IMR-90 (cell line): ENCODE data around the gene PIP4P1. TPM values are rescaled to one million over a fixed set of nuclear protein-coding genes. Genes with fewer than 3 reads are reported as not detected.

Experiments used
- ATAC-seq: fragments of 200-7000 bp; cut with Tn5 transposase; 2 replicates; pipeline ENCODE4 v1.9.1; 2020; ENCODE audit warnings: low read depth, mild to moderate bottlenecking, moderate library complexity
- BruUV-seq: library from RNA; stranded (reverse); fragments of 400-500 nt; replicated peaks from 2 replicates; lab custom pipeline; 2021; lab: Mats Ljungman, UMichigan
- CTCF ChIA-PET: fragments of 300-600 bp; formaldehyde crosslinking; extraction: SDS; loops from one replicate; lab custom pipeline; 2021; ENCODE audit warnings: antibody characterized with exemption; lab: Yijun Ruan, JAX
- POLR2A ChIA-PET: fragments of 300-600 bp; sonication (Branson Sonifier 250); formaldehyde crosslinking; loops from one replicate; lab custom pipeline; 2022; ENCODE audit warnings: antibody characterized with exemption; ENCODE audit not compliant: unreplicated experiment; lab: Charles Lee
- DNase-seq: peaks from one replicate; pipeline ENCODE4 v3.0.0; 2013
- H2AFZ ChIP-seq: replicated peaks from 2 replicates; pipeline ENCODE3; 2013; ENCODE audit warnings: low read length, mild to moderate bottlenecking; ENCODE audit not compliant: poor library complexity
- H2AK5ac ChIP-seq: 2 replicates; pipeline ENCODE4 v1.6.1; 2013; ENCODE audit warnings: low read depth, low read length, inconsistent platforms
- H2AK9ac ChIP-seq: replicated peaks from 2 replicates; pipeline ENCODE3; 2013; ENCODE audit warnings: mild to moderate bottlenecking, low read depth, low read length, moderate library complexity; ENCODE audit not compliant: poor library complexity
- H2BK120ac ChIP-seq: 2 replicates; pipeline ENCODE4 v1.6.1; 2013; ENCODE audit warnings: low read depth, low read length, inconsistent platforms
- H2BK15ac ChIP-seq: 3 replicates; pipeline ENCODE4 v1.6.1; 2013; ENCODE audit warnings: low read depth, low read length, inconsistent platforms
- H2BK20ac ChIP-seq: 2 replicates; pipeline ENCODE4 v1.6.1; 2013; ENCODE audit warnings: low read depth, mild to moderate bottlenecking, inconsistent platforms, low read length, moderate library complexity
- H2BK5ac ChIP-seq: 2 replicates; pipeline ENCODE4 v1.6.1; 2013; ENCODE audit warnings: mild to moderate bottlenecking, low read depth, low read length, inconsistent platforms; ENCODE audit not compliant: poor library complexity, severe bottlenecking
- H3K14ac ChIP-seq: replicated peaks from 2 replicates; pipeline ENCODE4 v1.6.1; 2013; ENCODE audit warnings: low read depth, low read length, inconsistent platforms
- H3K18ac ChIP-seq: 2 replicates; pipeline ENCODE4 v1.6.1; 2013; ENCODE audit warnings: low read depth, low read length, control low read depth
- H3K23ac ChIP-seq: 2 replicates; pipeline ENCODE4 v1.6.1; 2013; ENCODE audit warnings: low read depth, low read length, inconsistent platforms
- H3K27ac ChIP-seq: 2 replicates; pipeline ENCODE4 v1.5.1; 2013; ENCODE audit warnings: mild to moderate bottlenecking, control low read depth, low read length; ENCODE audit not compliant: insufficient read depth
- H3K27me3 ChIP-seq: 2 replicates; pipeline ENCODE4 v1.6.1; 2013; ENCODE audit warnings: low read length; ENCODE audit not compliant: control insufficient read depth, insufficient read depth
- H3K36me3 ChIP-seq: 2 replicates; pipeline ENCODE4 v1.6.1; 2013; ENCODE audit warnings: low read length, mixed read lengths; ENCODE audit not compliant: control insufficient read depth, insufficient read depth
- H3K4ac ChIP-seq: 2 replicates; pipeline ENCODE4 v1.6.1; 2013; ENCODE audit warnings: low read depth, low read length, inconsistent platforms
- H3K4me1 ChIP-seq: 2 replicates; pipeline ENCODE4 v1.6.1; 2013; ENCODE audit warnings: low read length, mixed read lengths; ENCODE audit not compliant: control insufficient read depth, insufficient read depth
- H3K4me2 ChIP-seq: 2 replicates; pipeline ENCODE4 v1.6.1; 2013; ENCODE audit warnings: low read depth, mild to moderate bottlenecking, control low read depth, low read length, moderate library complexity
- H3K4me3 ChIP-seq: 2 replicates; pipeline ENCODE4 v1.5.1; 2013; ENCODE audit warnings: low read depth, mild to moderate bottlenecking, control low read depth, low read length, moderate library complexity; ENCODE audit not compliant: insufficient read depth
- H3K56ac ChIP-seq: 2 replicates; pipeline ENCODE4 v1.6.1; 2013; ENCODE audit warnings: low read length, inconsistent platforms; ENCODE audit not compliant: insufficient read depth; ENCODE audit errors: extremely low read depth
- H3K79me1 ChIP-seq, 2 experiments: 2 replicates each; pipeline ENCODE4 v1.6.1; 2013; ENCODE audit warnings: low read length in 2 of 2, inconsistent platforms in 1 of 2, low read depth in 1 of 2
- H3K9ac ChIP-seq: 2 replicates; pipeline ENCODE4 v1.6.1; 2013; ENCODE audit warnings: low read depth, low read length, control low read depth
- H3K9me1 ChIP-seq: 2 replicates; pipeline ENCODE4 v1.6.1; 2013; ENCODE audit warnings: low read length, inconsistent platforms; ENCODE audit not compliant: insufficient read depth
- H3K9me3 ChIP-seq: 2 replicates; pipeline ENCODE4 v1.6.1; 2013; ENCODE audit warnings: low read length; ENCODE audit not compliant: control insufficient read depth, insufficient read depth
- H4K20me1 ChIP-seq: 2 replicates; pipeline ENCODE4 v1.6.1; 2013; ENCODE audit warnings: low read length, inconsistent platforms; ENCODE audit not compliant: insufficient read depth
- H4K5ac ChIP-seq: 2 replicates; pipeline ENCODE4 v1.6.1; 2013; ENCODE audit warnings: mild to moderate bottlenecking, low read depth, low read length, control low read depth
- H4K8ac ChIP-seq, 2 experiments: 2 replicates each; pipeline ENCODE4 v1.6.1; 2013; ENCODE audit warnings: low read depth in 2 of 2, low read length in 2 of 2, control low read depth in 1 of 2, inconsistent platforms in 1 of 2
- H4K91ac ChIP-seq: 2 replicates; pipeline ENCODE4 v1.6.1; 2013; ENCODE audit warnings: low read depth, low read length, inconsistent platforms; ENCODE audit not compliant: insufficient read depth
- BHLHE40 ChIP-seq: fragments of 150-350 bp; IDR thresholded peaks from 2 replicates; pipeline ENCODE4 v1.6.1; 2016; ENCODE audit warnings: mild to moderate bottlenecking, low read depth, low read length
- CEBPB ChIP-seq: IDR thresholded peaks from 2 replicates; pipeline ENCODE4 v1.6.1; 2012; ENCODE audit warnings: low read depth, low read length, improper control_type of control experiment
- FOS ChIP-seq: fragments of 150-350 bp; IDR thresholded peaks from 2 replicates; pipeline ENCODE4 v1.6.1; 2016; ENCODE audit warnings: low read depth, low read length
- MAFK ChIP-seq: IDR thresholded peaks from 2 replicates; pipeline ENCODE4 v1.6.1; 2012; ENCODE audit warnings: low read depth, low read length, improper control_type of control experiment
- MAZ ChIP-seq: IDR thresholded peaks from 2 replicates; pipeline ENCODE4 v1.6.1; 2012; ENCODE audit warnings: low read depth, mild to moderate bottlenecking, low read length, improper control_type of control experiment, moderate library complexity, borderline replicate concordance
- MXI1 ChIP-seq: IDR thresholded peaks from 2 replicates; pipeline ENCODE4 v1.6.1; 2012; ENCODE audit warnings: low read depth, mild to moderate bottlenecking, low read length, moderate library complexity, borderline replicate concordance
- NFE2L2 ChIP-seq: fragments of 150-350 bp; IDR thresholded peaks from 2 replicates; pipeline ENCODE4 v1.6.1; 2016; ENCODE audit warnings: low read depth, mild to moderate bottlenecking, low read length
- POLR2A ChIP-seq: IDR thresholded peaks from 2 replicates; pipeline ENCODE4 v1.6.1; 2012; ENCODE audit warnings: mild to moderate bottlenecking, low read depth, low read length
- RAD21 ChIP-seq: IDR thresholded peaks from 2 replicates; pipeline ENCODE4 v1.6.1; 2012; ENCODE audit warnings: low read length, improper control_type of control experiment
- RCOR1 ChIP-seq: IDR thresholded peaks from 2 replicates; pipeline ENCODE4 v1.6.1; 2012; ENCODE audit warnings: mild to moderate bottlenecking, low read length, improper control_type of control experiment; ENCODE audit not compliant: insufficient replicate concordance
- RFX5 ChIP-seq: IDR thresholded peaks from 2 replicates; pipeline ENCODE4 v1.8.0; 2012; ENCODE audit warnings: low read depth, mild to moderate bottlenecking, low read length, moderate library complexity
- WGBS, 2 experiments: methylation state at CpG; one replicate each; pipeline versions ENCODE4 v1.1.5 to v1.1.7; 2013; ENCODE audit warnings: missing lambda C conversion rate in 2 of 2; ENCODE audit not compliant: insufficient read length in 1 of 2; ENCODE audit errors: extremely low coverage in 2 of 2; 5-methylcytosine and 5-hydroxymethylcytosine counted together
- dilution Hi-C: fragments of 300-500 bp; cut with HindIII; formaldehyde crosslinking; loops from one replicate; pipeline ENCODE4 v1.14.3; 2018; ENCODE audit warnings: low sequenced_read_pairs; ENCODE audit not compliant: unreplicated experiment
- in situ Hi-C: fragments of 300-500 bp; cut with MboI; formaldehyde crosslinking; loops from 3 replicates; pipeline ENCODE4 v1.14.3; 2019; ENCODE audit warnings: low sequenced_read_pairs, inconsistent platforms, mixed read lengths
- intact Hi-C: fragments of 100-400 bp; cut with micrococcal nuclease; formaldehyde crosslinking; loops from 2 replicates; pipeline ENCODE4 v1.10.0; 2022
- polyA plus RNA-seq, 3 experiments: library from polyadenylated mRNA; depleted of rRNA; stranded (reverse); fragments of >200 nt; gene quantifications; 2 replicates each; pipeline ENCODE4 v1.2.3, GENCODE V29; 2012; ENCODE audit warnings: low replicate concordance in 1 of 3
- total RNA-seq: library from RNA; depleted of rRNA; stranded (reverse); fragments of >200 nt; gene quantifications from 2 replicates; pipeline ENCODE4 v1.2.3, GENCODE V29; 2012
- TF ChIP-seq, protein P1 (sequence below): fragments of 150-350 bp; IDR thresholded peaks from 2 replicates; pipeline ENCODE4 v1.6.1; 2017; ENCODE audit warnings: mild to moderate bottlenecking, antibody characterized with exemption, low read length, low read depth
- TF ChIP-seq, protein P2 (sequence below): conservative IDR thresholded peaks from 2 replicates; pipeline ENCODE4 v1.5.1; 2012; ENCODE audit warnings: mild to moderate bottlenecking, low read depth, low read length, improper control_type of control experiment

PIP4P1 gene
- total and polyA plus RNA-seq, 2 of the 4 experiments (the other 2 are of a cell fraction) = 15.2 to 27.8 TPM

GRCh38 chr14:20417250-20418186 lies 43.7 kb downstream of the PIP4P1 start:
- BruUV-seq = no TSS peak
- Histone ChIP-seq H3K23ac (no peak overlapping the region), H3K79me1 (peaks cover 0 to under 1% of the 10 kb centered on the region in 2 experiments; a peak in 1 of 4 replicates), H3K9me3 (no peaks in the 10 kb centered on the region), H3K27me3 (peaks cover 2% of the 10 kb centered on the region; the same call in 1 of the 2 replicates), H3K14ac (no peak overlapping the region), H2BK120ac (no peak overlapping the region), H3K9ac (no peak overlapping the region), H3K27ac (no peak overlapping the region), H2AK9ac (no peak overlapping the region), H2AFZ (no peak overlapping the region), H2BK15ac (no peak overlapping the region), H3K36me3 (no peaks in the 10 kb centered on the region), H4K91ac (no peak overlapping the region), H3K4me1 (peaks cover 5% of the 10 kb centered on the region), H4K5ac (no peak overlapping the region), H3K56ac (no peak overlapping the region), H3K4me2 (no peak overlapping the region), H4K20me1 (no peaks in the 10 kb centered on the region), H2BK5ac (no peak overlapping the region), H3K9me1 (no peaks in the 10 kb centered on the region), H2BK20ac (no peak overlapping the region), H2AK5ac (no peak overlapping the region), H4K8ac (no peak overlapping the region), H3K4ac (no peak overlapping the region), H3K18ac (no peak overlapping the region), H3K4me3 (no peak overlapping the region)
- WGBS, 2 experiments = no CpG with 5 or more reads among the region's 7 CpGs
- intact Hi-C loops = no loop called here
- TF ChIP-seq RAD21 = no peak
- TF ChIP-seq, protein P1, sequence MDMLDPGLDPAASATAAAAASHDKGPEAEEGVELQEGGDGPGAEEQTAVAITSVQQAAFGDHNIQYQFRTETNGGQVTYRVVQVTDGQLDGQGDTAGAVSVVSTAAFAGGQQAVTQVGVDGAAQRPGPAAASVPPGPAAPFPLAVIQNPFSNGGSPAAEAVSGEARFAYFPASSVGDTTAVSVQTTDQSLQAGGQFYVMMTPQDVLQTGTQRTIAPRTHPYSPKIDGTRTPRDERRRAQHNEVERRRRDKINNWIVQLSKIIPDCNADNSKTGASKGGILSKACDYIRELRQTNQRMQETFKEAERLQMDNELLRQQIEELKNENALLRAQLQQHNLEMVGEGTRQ = no peak
- no peak for TF ChIP-seq NFE2L2
- no peak for TF ChIP-seq RCOR1
- no peak for TF ChIP-seq MAZ
- no peak for TF ChIP-seq CEBPB
- TF ChIP-seq, protein P2, sequence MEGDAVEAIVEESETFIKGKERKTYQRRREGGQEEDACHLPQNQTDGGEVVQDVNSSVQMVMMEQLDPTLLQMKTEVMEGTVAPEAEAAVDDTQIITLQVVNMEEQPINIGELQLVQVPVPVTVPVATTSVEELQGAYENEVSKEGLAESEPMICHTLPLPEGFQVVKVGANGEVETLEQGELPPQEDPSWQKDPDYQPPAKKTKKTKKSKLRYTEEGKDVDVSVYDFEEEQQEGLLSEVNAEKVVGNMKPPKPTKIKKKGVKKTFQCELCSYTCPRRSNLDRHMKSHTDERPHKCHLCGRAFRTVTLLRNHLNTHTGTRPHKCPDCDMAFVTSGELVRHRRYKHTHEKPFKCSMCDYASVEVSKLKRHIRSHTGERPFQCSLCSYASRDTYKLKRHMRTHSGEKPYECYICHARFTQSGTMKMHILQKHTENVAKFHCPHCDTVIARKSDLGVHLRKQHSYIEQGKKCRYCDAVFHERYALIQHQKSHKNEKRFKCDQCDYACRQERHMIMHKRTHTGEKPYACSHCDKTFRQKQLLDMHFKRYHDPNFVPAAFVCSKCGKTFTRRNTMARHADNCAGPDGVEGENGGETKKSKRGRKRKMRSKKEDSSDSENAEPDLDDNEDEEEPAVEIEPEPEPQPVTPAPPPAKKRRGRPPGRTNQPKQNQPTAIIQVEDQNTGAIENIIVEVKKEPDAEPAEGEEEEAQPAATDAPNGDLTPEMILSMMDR = no peak
- no peak for TF ChIP-seq BHLHE40
- no peak for TF ChIP-seq RFX5
- no peak for TF ChIP-seq POLR2A
- no peak for TF ChIP-seq MXI1
- TF ChIP-seq MAFK = no peak
- no peak for TF ChIP-seq FOS
- no peak for DNase-seq
- ChIA-PET POLR2A (interaction anchor here (0.6 kb wide), 1 partner anchor 259 kb away, joined by 3 read pairs; no protein-coding TSS in a partner anchor), CTCF (interaction anchor here (0.8 kb wide), 1 partner anchor 12 kb away, joined by 5 read pairs; no protein-coding TSS in a partner anchor)
- dilution Hi-C loops = no loop called here
- ATAC-seq = no peak
- in situ Hi-C loops = loop anchor here (10.0 kb wide), 1 partner anchor 267 kb away; the partner anchor contains the start of genes ANG and RNASE4
